GM21381 (cell line): ENCODE data around the gene COBL.

Source experiments
- ATAC-seq: cut with Tn5 transposase; IDR thresholded peaks from one replicate; pipeline ENCODE4 v1.9.1; 2021; ENCODE audit warnings: mild to moderate bottlenecking, moderate library complexity; ENCODE audit not compliant: unreplicated experiment

The COBL gene

GRCh38 chr7:51235593-51236313, 80.9 kb downstream of the COBL start:
- ATAC-seq = no peak

DNA sequence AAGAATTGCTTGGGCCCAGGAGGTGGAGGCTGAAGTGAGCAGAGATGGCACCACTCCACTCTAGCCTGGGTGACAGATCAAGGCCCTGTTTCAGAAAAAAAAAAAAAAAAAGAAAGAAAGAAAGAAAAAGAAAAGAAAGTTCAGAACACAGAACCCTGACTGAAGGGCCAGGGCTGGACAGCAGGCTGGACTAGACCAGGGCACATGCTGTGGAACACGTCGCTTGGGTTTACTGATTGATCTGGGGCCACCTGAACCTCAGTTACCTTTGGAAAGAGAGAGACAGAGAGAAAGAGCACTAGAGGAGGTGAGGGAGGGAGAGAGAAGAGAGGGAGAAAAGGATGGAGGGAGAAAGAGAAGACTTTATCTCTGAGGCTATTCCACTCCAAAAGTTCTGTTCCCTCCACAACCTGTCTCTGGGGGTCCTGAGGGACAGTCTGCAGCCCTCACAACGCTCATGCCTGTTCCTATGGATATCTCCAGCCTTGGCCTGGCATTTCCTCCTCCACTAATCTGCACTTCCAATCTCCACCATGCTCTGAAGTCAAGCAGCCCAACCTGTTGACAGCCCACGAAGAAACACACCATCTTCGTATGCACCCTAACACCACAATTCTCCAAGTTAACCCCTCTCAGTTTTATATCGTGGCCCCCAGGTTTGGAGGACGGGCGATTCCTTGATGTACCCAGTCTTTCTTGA, 81.8 kb downstream of the COBL start:
- ATAC-seq = no peak

GRCh38 chr7:51234139-51234538, 82.5 kb downstream of the COBL start:
- no peak for ATAC-seq

- no peak for ATAC-seq
These were observed 83.2 kb downstream of the COBL start for GRCh38 chr7:51233374-51233773.

DNA sequence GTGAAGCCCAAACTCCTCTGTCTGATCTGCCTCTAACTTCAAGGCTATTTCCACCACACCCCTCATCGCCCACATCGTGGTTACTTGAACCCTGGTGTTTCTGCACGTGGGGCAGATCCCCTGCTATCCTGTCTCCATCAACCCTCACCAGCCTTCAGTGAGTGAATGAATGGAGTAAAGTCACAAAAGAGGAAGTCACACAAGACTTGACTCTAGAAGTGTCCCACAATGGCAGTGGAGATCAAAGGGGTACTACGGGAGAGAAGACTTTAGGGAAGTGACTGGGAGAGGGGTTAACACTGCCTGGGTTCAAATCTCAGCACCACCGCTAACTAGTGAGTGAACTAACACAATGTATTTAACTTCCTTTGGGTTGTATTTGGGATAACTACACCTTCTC, 85.9 kb downstream of the COBL start:
- no peak for ATAC-seq

- ATAC-seq = no peak
These were observed 86.3 kb downstream of the COBL start for GRCh38 chr7:51230324-51230625.

DNA sequence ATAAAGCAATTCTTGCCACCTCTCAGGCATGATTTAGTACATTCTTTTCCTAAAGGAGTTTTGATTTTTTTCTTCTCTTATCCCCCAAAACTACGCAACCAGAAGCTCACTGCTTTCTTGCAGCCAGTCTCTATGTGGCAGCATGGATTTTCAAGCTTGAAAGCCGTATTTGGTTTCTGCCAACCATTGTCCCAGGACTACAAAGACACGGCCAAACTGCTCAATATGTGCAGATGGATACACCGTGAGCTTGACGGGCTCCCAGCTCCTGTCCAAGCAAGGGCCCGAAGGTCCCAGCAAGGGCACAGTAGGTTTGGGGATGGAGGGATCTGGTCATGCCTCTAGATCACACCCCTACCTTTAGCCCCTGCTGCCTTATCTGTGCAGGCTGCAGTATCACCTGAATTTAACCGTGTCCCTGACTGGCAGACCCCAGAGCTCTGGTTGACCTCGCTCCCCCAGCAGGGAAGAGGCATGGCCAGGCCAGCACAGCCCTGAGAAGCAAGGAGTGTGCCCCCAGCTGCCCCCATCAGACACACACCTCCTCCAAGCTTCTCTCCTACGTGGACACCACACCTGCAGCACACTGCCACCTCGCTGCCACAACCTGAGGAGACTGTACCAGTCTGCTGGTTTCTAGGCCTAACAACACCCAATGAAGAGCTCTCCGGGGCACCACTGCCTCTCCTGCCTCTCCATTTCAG, 86.8 kb downstream of the COBL start:
- ATAC-seq = no peak

GRCh38 chr7:51229106-51229537, 87.5 kb downstream of the COBL start:
- no peak for ATAC-seq

DNA sequence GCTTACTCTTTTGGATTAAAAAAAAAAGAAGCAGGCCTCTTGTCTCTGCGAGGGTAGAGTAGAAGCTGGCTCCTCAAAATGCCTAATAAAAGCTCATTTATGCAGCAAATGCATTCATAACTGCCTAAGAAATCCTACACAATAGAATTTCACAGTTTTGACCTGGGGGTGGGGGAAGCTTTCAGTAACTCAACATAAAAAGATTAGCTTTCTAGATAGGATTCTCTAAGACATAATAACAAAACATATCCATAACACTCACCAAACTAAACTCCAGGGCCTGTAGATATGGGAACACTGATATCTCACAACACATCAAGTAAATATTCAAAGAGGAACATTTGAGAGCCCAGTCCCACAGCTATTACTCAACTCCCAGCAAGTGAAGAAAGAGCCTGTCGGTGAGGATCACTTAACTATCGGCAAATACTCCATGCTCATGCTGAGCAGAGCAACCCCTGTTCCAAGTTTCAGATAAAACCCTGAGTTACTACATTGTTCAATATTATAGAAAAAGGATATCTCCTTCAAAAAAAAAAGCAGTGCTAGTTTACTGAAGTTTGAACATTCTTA, 88.1 kb downstream of the COBL start:
- ATAC-seq = no peak

- no peak for ATAC-seq
These were observed 88.7 kb downstream of the COBL start for GRCh38 chr7:51227861-51228260.

DNA sequence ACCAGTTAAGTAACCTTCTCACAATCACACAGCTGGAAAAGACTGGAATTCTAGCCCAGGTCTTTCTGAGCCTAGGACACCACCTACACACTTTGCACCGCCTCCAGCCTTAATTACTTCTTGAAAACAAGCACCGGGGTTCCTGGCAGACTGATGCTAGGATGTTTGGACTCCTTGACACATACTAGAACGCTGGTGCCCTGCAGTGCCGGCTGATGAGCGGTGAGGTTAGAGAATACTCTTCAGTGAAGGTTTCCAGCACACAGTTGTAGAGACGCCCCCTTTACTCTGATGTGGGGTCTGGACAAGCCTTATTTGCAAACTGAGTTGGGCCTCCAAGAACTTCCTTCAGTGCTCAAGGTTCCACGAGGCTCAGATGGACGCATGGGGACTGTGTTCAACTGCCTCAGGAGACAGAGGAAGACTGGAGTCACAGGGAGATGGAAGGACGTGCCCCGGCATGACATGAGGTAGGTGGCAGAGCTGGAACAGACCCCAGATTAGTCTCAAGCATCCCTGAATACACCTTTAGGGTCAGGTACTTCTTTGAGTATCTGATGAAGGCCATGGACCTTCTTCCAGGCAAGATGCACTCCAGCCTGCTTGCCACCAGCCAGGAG, 89.6 kb downstream of the COBL start:
- no peak for ATAC-seq

GRCh38 chr7:51226063-51226755, 90.4 kb downstream of the COBL start:
- ATAC-seq = no peak

- no peak for ATAC-seq
These were observed 91.6 kb downstream of the COBL start for GRCh38 chr7:51224811-51225595.

- no peak for ATAC-seq
These were observed 93.1 kb downstream of the COBL start for GRCh38 chr7:51223505-51223904.

- no peak for ATAC-seq
These were observed 93.7 kb downstream of the COBL start for GRCh38 chr7:51222916-51223315.

GRCh38 chr7:51220226-51220625, 96.4 kb downstream of the COBL start:
- ATAC-seq = no peak

DNA sequence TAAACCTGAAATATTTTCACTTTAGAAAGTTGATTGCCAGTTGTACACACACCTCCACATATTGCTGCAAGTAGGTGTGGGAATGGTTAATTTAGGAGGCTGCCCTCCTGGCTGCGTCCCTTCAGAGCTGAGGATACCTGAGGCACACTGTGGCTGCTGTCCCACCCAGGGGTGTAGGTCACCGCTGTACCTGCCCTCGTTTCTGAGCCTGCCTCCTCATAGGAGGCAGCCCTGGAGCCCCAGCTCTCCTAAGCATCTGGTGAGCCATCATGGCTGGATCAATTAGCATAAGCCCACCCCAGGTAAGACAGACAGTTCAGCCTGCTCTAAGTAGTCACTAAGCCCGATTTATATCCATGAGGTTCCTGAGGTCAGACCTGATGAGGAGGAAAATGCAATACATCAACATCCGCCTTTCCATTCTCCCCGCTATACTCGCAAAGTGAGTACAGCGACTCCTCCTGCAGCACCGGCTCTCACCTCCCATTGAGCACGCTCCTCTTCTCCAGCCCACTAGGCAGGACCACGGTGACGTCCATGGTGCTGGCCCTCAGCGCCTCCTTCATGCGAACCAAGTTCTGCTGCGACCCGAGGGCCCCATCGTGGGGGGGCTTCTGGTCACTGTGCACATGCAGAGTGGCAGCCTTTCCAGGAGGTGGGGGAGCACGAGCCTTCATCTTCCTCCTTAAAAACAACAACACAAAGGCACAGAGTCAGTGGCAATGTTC, 97.2 kb downstream of the COBL start:
- no peak for ATAC-seq

GRCh38 chr7:51217804-51218203, 98.8 kb downstream of the COBL start:
- ATAC-seq = no peak

GRCh38 chr7:51214098-51214497, 102.5 kb downstream of the COBL start:
- no peak for ATAC-seq
